HEK293 (cell line): ENCODE results near the gene ANKRD31.

ENCODE experiments used
- BCL6B ChIP-seq: fragments of 450-650 bp; formaldehyde crosslinking; IDR thresholded peaks from 2 replicates; pipeline ENCODE4 v1.5.1; 2017; ENCODE audit warnings: missing biosample characterization, missing genetic modification characterization
- GLIS1 ChIP-seq: fragments of 450-650 bp; formaldehyde crosslinking; IDR thresholded peaks from 2 replicates; pipeline ENCODE4 v1.5.1; 2016; ENCODE audit warnings: missing biosample characterization, missing genetic modification characterization
- SETDB1 ChIP-seq: IDR thresholded peaks from one replicate; pipeline ENCODE4 v1.6.1; 2017; ENCODE audit warnings: mild to moderate bottlenecking, low read length, moderate library complexity, mixed read lengths; ENCODE audit not compliant: insufficient read length
- TRIM28 ChIP-seq: IDR thresholded peaks from 2 replicates; pipeline ENCODE4 v1.6.1; 2011; ENCODE audit warnings: low read length, control low read depth, borderline replicate concordance
- ZBTB17 ChIP-seq: fragments of 450-650 bp; formaldehyde crosslinking; IDR thresholded peaks from 2 replicates; pipeline ENCODE4 v1.5.1; 2016; ENCODE audit warnings: missing biosample characterization, missing genetic modification characterization
- ZFP37 ChIP-seq: fragments of 450-650 bp; formaldehyde crosslinking; IDR thresholded peaks from 2 replicates; pipeline ENCODE4 v1.5.1; 2016; ENCODE audit warnings: missing biosample characterization, missing genetic modification characterization
- ZNF140 ChIP-seq: fragments of 450-650 bp; formaldehyde crosslinking; IDR thresholded peaks from 2 replicates; pipeline ENCODE4 v1.5.1; 2016; ENCODE audit warnings: missing biosample characterization, missing genetic modification characterization
- ZNF146 ChIP-seq: fragments of 450-650 bp; formaldehyde crosslinking; IDR thresholded peaks from 2 replicates; pipeline ENCODE4 v1.5.1; 2016; ENCODE audit warnings: missing biosample characterization, missing genetic modification characterization
- ZNF2 ChIP-seq: fragments of 450-650 bp; formaldehyde crosslinking; IDR thresholded peaks from 2 replicates; pipeline ENCODE4 v1.5.1; 2016; ENCODE audit warnings: missing biosample characterization, missing genetic modification characterization
- ZNF211 ChIP-seq: fragments of 450-650 bp; formaldehyde crosslinking; IDR thresholded peaks from 2 replicates; pipeline ENCODE4 v1.5.1; 2016; ENCODE audit warnings: low read depth, missing biosample characterization, missing genetic modification characterization
- ZNF221 ChIP-seq: fragments of 450-650 bp; formaldehyde crosslinking; IDR thresholded peaks from 2 replicates; pipeline ENCODE4 v1.5.1; 2017; ENCODE audit warnings: missing biosample characterization, missing genetic modification characterization, borderline replicate concordance
- ZNF341 ChIP-seq: fragments of 450-650 bp; formaldehyde crosslinking; IDR thresholded peaks from 2 replicates; pipeline ENCODE4; 2016; ENCODE audit warnings: low read depth, missing biosample characterization, missing genetic modification characterization
- ZNF354C ChIP-seq: fragments of 450-650 bp; formaldehyde crosslinking; IDR thresholded peaks from 2 replicates; pipeline ENCODE4 v1.5.1; 2016; ENCODE audit warnings: missing biosample characterization, missing genetic modification characterization, low read depth, borderline replicate concordance
- ZNF510 ChIP-seq: fragments of 450-650 bp; formaldehyde crosslinking; IDR thresholded peaks from 2 replicates; pipeline ENCODE4 v1.5.1; 2018; ENCODE audit warnings: mild to moderate bottlenecking, missing genetic modification characterization, missing biosample characterization; ENCODE audit not compliant: insufficient replicate concordance
- ZNF548 ChIP-seq: fragments of 450-650 bp; formaldehyde crosslinking; IDR thresholded peaks from 2 replicates; pipeline ENCODE4 v1.5.1; 2016; ENCODE audit warnings: missing biosample characterization, missing genetic modification characterization
- ZNF549 ChIP-seq: fragments of 450-650 bp; IDR thresholded peaks from 2 replicates; pipeline ENCODE4 v1.5.1; 2018; ENCODE audit warnings: missing biosample characterization, missing genetic modification characterization, mild to moderate bottlenecking, inconsistent platforms, moderate library complexity
- ZNF585B ChIP-seq: fragments of 450-650 bp; formaldehyde crosslinking; IDR thresholded peaks from 2 replicates; pipeline ENCODE4 v1.5.1; 2016; ENCODE audit warnings: missing biosample characterization, missing genetic modification characterization
- ZNF623 ChIP-seq: fragments of 450-650 bp; formaldehyde crosslinking; IDR thresholded peaks from 2 replicates; pipeline ENCODE4 v1.5.1; 2016; ENCODE audit warnings: missing biosample characterization, missing genetic modification characterization
- ZNF626 ChIP-seq: fragments of 450-650 bp; sonication (Bioruptor Pico); formaldehyde crosslinking; IDR thresholded peaks from 2 replicates; pipeline ENCODE4 v1.5.1; 2018; ENCODE audit warnings: missing biosample characterization, missing genetic modification characterization, inconsistent platforms
- ZNF843 ChIP-seq: fragments of 450-650 bp; formaldehyde crosslinking; IDR thresholded peaks from 2 replicates; pipeline ENCODE4 v1.5.1; 2016; ENCODE audit warnings: missing biosample characterization, missing genetic modification characterization
- TF ChIP-seq, protein P1 (sequence below): fragments of 450-650 bp; formaldehyde crosslinking; conservative IDR thresholded peaks from 2 replicates; pipeline ENCODE4 v1.5.1; 2016; ENCODE audit warnings: low read depth, missing biosample characterization, missing genetic modification characterization
- TF ChIP-seq, protein P2 (sequence below): fragments of 450-650 bp; formaldehyde crosslinking; IDR thresholded peaks from 2 replicates; pipeline ENCODE4 v1.5.1; 2016; ENCODE audit warnings: missing biosample characterization, missing genetic modification characterization
- TF ChIP-seq, protein P3 (sequence below): fragments of 450-650 bp; formaldehyde crosslinking; IDR thresholded peaks from 2 replicates; pipeline ENCODE4 v1.5.1; 2016; ENCODE audit warnings: missing biosample characterization, missing genetic modification characterization
- TF ChIP-seq, protein P4 (sequence below): fragments of 450-650 bp; formaldehyde crosslinking; IDR thresholded peaks from 2 replicates; pipeline ENCODE4 v1.5.1; 2016; ENCODE audit warnings: missing biosample characterization, missing genetic modification characterization
- TF ChIP-seq, protein P5 (sequence below): fragments of 450-650 bp; formaldehyde crosslinking; IDR thresholded peaks from 2 replicates; pipeline ENCODE4 v1.5.1; 2016; ENCODE audit warnings: missing biosample characterization, missing genetic modification characterization

ANKRD31 gene

GRCh38 chr5:75053304-75054133, 183.2 kb downstream of the ANKRD31 start (continued):
- TF ChIP-seq, protein P1, sequence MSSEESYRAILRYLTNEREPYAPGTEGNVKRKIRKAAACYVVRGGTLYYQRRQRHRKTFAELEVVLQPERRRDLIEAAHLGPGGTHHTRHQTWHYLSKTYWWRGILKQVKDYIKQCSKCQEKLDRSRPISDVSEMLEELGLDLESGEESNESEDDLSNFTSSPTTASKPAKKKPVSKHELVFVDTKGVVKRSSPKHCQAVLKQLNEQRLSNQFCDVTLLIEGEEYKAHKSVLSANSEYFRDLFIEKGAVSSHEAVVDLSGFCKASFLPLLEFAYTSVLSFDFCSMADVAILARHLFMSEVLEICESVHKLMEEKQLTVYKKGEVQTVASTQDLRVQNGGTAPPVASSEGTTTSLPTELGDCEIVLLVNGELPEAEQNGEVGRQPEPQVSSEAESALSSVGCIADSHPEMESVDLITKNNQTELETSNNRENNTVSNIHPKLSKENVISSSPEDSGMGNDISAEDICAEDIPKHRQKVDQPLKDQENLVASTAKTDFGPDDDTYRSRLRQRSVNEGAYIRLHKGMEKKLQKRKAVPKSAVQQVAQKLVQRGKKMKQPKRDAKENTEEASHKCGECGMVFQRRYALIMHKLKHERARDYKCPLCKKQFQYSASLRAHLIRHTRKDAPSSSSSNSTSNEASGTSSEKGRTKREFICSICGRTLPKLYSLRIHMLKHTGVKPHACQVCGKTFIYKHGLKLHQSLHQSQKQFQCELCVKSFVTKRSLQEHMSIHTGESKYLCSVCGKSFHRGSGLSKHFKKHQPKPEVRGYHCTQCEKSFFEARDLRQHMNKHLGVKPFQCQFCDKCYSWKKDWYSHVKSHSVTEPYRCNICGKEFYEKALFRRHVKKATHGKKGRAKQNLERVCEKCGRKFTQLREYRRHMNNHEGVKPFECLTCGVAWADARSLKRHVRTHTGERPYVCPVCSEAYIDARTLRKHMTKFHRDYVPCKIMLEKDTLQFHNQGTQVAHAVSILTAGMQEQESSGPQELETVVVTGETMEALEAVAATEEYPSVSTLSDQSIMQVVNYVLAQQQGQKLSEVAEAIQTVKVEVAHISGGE (tag by site-specific recombination): 0 out of 2 replicates have a peak, but pooled peaks have one; percentile 19
- peak; percentile 60; the same call in 1 of the 2 replicates for TF ChIP-seq GLIS1 (tag by site-specific recombination)
- TF ChIP-seq, protein P2, sequence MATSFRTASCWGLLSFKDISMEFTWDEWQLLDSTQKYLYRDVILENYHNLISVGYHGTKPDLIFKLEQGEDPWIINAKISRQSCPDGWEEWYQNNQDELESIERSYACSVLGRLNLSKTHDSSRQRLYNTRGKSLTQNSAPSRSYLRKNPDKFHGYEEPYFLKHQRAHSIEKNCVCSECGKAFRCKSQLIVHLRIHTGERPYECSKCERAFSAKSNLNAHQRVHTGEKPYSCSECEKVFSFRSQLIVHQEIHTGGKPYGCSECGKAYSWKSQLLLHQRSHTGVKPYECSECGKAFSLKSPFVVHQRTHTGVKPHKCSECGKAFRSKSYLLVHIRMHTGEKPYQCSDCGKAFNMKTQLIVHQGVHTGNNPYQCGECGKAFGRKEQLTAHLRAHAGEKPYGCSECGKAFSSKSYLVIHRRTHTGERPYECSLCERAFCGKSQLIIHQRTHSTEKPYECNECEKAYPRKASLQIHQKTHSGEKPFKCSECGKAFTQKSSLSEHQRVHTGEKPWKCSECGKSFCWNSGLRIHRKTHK (tag by site-specific recombination): no peak
- TF ChIP-seq ZNF140: no peak
- TF ChIP-seq ZNF211 (tag by site-specific recombination): no peak
- no peak for TF ChIP-seq ZNF549 (tag by site-specific recombination)
- no peak for TF ChIP-seq ZNF341 (tag by site-specific recombination)
- TF ChIP-seq ZNF146 (tag by site-specific recombination): no peak
- TF ChIP-seq ZFP37: no peak
- no peak for TF ChIP-seq ZNF843 (tag by site-specific recombination)
- TF ChIP-seq ZNF585B: no peak
- TF ChIP-seq, protein P3, sequence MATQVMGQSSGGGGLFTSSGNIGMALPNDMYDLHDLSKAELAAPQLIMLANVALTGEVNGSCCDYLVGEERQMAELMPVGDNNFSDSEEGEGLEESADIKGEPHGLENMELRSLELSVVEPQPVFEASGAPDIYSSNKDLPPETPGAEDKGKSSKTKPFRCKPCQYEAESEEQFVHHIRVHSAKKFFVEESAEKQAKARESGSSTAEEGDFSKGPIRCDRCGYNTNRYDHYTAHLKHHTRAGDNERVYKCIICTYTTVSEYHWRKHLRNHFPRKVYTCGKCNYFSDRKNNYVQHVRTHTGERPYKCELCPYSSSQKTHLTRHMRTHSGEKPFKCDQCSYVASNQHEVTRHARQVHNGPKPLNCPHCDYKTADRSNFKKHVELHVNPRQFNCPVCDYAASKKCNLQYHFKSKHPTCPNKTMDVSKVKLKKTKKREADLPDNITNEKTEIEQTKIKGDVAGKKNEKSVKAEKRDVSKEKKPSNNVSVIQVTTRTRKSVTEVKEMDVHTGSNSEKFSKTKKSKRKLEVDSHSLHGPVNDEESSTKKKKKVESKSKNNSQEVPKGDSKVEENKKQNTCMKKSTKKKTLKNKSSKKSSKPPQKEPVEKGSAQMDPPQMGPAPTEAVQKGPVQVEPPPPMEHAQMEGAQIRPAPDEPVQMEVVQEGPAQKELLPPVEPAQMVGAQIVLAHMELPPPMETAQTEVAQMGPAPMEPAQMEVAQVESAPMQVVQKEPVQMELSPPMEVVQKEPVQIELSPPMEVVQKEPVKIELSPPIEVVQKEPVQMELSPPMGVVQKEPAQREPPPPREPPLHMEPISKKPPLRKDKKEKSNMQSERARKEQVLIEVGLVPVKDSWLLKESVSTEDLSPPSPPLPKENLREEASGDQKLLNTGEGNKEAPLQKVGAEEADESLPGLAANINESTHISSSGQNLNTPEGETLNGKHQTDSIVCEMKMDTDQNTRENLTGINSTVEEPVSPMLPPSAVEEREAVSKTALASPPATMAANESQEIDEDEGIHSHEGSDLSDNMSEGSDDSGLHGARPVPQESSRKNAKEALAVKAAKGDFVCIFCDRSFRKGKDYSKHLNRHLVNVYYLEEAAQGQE: no peak
- no peak for TF ChIP-seq SETDB1
- TF ChIP-seq ZNF626 (tag by site-specific recombination): no peak
- no peak for TF ChIP-seq ZNF2 (tag by site-specific recombination)
- no peak for TF ChIP-seq ZNF548 (tag by site-specific recombination)
- TF ChIP-seq BCL6B: no peak
- TF ChIP-seq, protein P4, sequence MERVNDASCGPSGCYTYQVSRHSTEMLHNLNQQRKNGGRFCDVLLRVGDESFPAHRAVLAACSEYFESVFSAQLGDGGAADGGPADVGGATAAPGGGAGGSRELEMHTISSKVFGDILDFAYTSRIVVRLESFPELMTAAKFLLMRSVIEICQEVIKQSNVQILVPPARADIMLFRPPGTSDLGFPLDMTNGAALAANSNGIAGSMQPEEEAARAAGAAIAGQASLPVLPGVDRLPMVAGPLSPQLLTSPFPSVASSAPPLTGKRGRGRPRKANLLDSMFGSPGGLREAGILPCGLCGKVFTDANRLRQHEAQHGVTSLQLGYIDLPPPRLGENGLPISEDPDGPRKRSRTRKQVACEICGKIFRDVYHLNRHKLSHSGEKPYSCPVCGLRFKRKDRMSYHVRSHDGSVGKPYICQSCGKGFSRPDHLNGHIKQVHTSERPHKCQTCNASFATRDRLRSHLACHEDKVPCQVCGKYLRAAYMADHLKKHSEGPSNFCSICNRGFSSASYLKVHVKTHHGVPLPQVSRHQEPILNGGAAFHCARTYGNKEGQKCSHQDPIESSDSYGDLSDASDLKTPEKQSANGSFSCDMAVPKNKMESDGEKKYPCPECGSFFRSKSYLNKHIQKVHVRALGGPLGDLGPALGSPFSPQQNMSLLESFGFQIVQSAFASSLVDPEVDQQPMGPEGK: no peak; the same call in 1 of the 2 replicates
- no peak for TF ChIP-seq ZNF510 (tag by site-specific recombination)
- peak; percentile 92 for TF ChIP-seq ZBTB17 (tag by site-specific recombination)
- no peak for TF ChIP-seq TRIM28
- no peak for TF ChIP-seq ZNF354C (tag by site-specific recombination)
- no peak for TF ChIP-seq ZNF221 (tag by site-specific recombination)
- no peak for TF ChIP-seq ZNF623 (tag by site-specific recombination)
- TF ChIP-seq, protein P5, sequence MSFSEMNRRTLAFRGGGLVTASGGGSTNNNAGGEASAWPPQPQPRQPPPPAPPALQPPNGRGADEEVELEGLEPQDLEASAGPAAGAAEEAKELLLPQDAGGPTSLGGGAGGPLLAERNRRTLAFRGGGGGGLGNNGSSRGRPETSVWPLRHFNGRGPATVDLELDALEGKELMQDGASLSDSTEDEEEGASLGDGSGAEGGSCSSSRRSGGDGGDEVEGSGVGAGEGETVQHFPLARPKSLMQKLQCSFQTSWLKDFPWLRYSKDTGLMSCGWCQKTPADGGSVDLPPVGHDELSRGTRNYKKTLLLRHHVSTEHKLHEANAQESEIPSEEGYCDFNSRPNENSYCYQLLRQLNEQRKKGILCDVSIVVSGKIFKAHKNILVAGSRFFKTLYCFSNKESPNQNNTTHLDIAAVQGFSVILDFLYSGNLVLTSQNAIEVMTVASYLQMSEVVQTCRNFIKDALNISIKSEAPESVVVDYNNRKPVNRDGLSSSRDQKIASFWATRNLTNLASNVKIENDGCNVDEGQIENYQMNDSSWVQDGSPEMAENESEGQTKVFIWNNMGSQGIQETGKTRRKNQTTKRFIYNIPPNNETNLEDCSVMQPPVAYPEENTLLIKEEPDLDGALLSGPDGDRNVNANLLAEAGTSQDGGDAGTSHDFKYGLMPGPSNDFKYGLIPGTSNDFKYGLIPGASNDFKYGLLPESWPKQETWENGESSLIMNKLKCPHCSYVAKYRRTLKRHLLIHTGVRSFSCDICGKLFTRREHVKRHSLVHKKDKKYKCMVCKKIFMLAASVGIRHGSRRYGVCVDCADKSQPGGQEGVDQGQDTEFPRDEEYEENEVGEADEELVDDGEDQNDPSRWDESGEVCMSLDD (tag by site-specific recombination): no peak
